Colonic mucosa (tissue), 4 donors: ENCODE data around the gene THOP1. TPM values are rescaled to one million over a fixed set of nuclear protein-coding genes. Genes with fewer than 3 reads are reported as not detected.

Experiments
- DNase-seq: peaks from one replicate; pipeline ENCODE4 v3.0.0-alpha.2; 2020
- H3K27ac ChIP-seq: fragments of 200-600 bp; one replicate; pipeline ENCODE4 v1.8.0; 2021
- H3K27me3 ChIP-seq: fragments of 200-600 bp; one replicate; pipeline ENCODE4 v1.8.0; 2021
- H3K36me3 ChIP-seq: fragments of 200-600 bp; one replicate; pipeline ENCODE4 v1.8.0; 2021
- H3K4me1 ChIP-seq: fragments of 200-600 bp; one replicate; pipeline ENCODE4 v1.8.0; 2021; ENCODE audit warnings: mild to moderate bottlenecking
- H3K4me3 ChIP-seq: fragments of 200-600 bp; one replicate; pipeline ENCODE4 v1.8.0; 2021
- H3K9ac ChIP-seq, 2 donors: one replicate each; pipeline ENCODE4 v1.7.0; 2013; ENCODE audit warnings: control low read depth in 2 of 2, low read depth in 2 of 2, low read length in 2 of 2
- H3K9me3 ChIP-seq: fragments of 200-600 bp; one replicate; pipeline ENCODE4 v1.8.0; 2021
- intact Hi-C: fragments of 100-400 bp; cut with DNase I; formaldehyde crosslinking; loops from one replicate; pipeline ENCODE4 v1.14.1; 2022
- total RNA-seq, 2 donors: library from RNA; stranded (reverse); fragmentation: NEBNext Ultra II Directional in 1 of 2; extraction: Animal tissue kit (Norgen Biotek cat#: 25700) in 1 of 2; gene quantifications; one replicate each; pipeline ENCODE4 v1.2.1, GENCODE V29; 2021
- TF ChIP-seq, protein P1 (sequence below): fragments of 200-600 bp; IDR thresholded peaks from one replicate; pipeline ENCODE4 v1.8.0; 2022; ENCODE audit warnings: antibody characterized with exemption, mild to moderate bottlenecking
- donor health status: healthy.
- donor health status: DM: no; HTN: no; CAD: no.
- donor health status: DM: no; HTN: no; CAD: no.

The THOP1 gene
- total RNA-seq, 2 donors from 2014 or later: 45.5 to 139 TPM

DNA sequence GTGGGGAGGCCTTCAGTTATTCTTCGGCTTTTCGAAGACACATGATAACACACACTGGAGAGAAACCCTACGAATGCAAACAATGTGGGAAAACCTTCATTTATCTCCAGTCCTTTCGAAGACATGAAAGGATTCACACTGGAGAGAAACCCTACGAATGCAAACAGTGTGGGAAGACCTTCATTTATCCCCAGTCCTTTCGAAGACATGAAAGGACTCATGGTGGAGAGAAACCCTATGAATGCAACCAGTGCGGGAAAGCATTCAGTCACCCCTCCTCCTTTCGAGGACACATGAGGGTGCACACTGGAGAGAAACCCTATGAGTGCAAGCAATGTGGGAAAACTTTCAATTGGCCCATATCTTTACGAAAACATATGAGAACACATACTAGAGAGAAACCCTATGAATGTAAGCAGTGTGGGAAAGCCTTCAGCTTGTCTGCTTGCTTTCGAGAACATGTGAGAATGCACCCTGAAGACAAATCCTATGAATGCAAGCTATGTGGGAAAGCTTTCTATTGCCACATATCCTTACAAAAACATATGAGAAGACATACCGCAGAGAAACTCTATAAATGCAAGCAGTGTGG lies 67.8 kb downstream of the THOP1 start:
- no peak for DNase-seq
- no peak overlapping the region for H3K27ac ChIP-seq
- H3K4me3 ChIP-seq: no peak overlapping the region
- TF ChIP-seq, protein P1, sequence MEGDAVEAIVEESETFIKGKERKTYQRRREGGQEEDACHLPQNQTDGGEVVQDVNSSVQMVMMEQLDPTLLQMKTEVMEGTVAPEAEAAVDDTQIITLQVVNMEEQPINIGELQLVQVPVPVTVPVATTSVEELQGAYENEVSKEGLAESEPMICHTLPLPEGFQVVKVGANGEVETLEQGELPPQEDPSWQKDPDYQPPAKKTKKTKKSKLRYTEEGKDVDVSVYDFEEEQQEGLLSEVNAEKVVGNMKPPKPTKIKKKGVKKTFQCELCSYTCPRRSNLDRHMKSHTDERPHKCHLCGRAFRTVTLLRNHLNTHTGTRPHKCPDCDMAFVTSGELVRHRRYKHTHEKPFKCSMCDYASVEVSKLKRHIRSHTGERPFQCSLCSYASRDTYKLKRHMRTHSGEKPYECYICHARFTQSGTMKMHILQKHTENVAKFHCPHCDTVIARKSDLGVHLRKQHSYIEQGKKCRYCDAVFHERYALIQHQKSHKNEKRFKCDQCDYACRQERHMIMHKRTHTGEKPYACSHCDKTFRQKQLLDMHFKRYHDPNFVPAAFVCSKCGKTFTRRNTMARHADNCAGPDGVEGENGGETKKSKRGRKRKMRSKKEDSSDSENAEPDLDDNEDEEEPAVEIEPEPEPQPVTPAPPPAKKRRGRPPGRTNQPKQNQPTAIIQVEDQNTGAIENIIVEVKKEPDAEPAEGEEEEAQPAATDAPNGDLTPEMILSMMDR: no peak
- no peaks in the 10 kb centered on the region for H3K27me3 ChIP-seq
- intact Hi-C loops: no loop called here
- H3K9ac ChIP-seq: no peak overlapping the region
- peaks cover 23% of the 10 kb centered on the region for H3K36me3 ChIP-seq
- H3K4me1 ChIP-seq: no peaks in the 10 kb centered on the region
- no peaks in the 10 kb centered on the region for H3K9me3 ChIP-seq

DNA sequence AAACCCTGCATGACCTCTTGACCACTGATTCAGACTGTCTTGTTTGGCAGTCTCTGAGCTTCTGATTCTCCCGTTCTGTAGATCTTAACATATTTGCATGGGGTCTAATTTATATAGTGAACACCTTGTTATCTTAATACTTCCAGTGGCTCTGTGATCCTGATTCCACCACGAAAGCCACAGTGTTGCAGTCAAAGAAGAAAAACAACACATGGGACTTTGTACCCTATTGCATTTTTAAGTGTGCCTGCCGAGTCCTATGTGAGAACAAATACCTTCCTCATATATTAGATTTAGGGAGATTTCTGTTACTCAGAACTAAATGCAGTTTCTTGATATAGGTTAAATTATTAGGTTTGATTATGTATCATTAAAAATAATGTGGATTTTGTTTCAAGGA lies 69.5 kb downstream of the THOP1 start:
- H3K9ac ChIP-seq: no peak overlapping the region
- DNase-seq: no peak
- intact Hi-C loops: no loop called here
- H3K27me3 ChIP-seq: no peaks in the 10 kb centered on the region
- H3K4me1 ChIP-seq: no peaks in the 10 kb centered on the region
- H3K36me3 ChIP-seq: peaks cover 23% of the 10 kb centered on the region
- H3K4me3 ChIP-seq: no peak overlapping the region
- TF ChIP-seq, protein P1: no peak
- no peak overlapping the region for H3K27ac ChIP-seq
- no peaks in the 10 kb centered on the region for H3K9me3 ChIP-seq

DNA sequence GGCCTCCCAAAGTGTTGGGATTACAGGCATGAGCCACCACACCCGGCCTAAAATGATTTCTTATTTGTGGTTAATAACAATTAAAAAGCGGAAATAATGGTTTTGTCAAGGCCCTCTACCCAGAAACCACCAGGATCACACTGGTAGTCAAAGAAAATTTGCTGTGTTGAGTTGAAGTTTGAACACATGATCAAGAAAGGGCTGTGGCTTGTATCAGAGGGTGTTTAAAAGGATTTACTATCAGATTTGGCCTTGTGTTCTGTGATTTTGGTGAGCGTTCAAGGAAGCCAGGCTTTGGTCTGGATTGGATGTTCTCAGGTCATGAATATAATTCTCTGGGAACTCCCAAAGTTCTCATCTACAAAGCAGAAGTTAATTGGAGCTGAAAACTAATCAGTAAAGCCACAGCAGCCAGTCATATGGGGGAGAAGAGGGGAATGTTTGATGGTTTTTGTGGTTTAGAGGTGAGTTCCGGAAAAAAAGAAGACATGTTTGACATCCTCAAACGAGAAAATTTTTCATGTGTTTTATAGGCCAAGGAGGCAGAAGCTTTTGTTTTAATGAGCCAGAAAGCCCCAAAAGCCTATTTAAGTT lies 71.3 kb downstream of the THOP1 start:
- Histone ChIP-seq H3K4me1 (no peaks in the 10 kb centered on the region), H3K27ac (no peak overlapping the region), H3K9me3 (no peaks in the 10 kb centered on the region), H3K27me3 (no peaks in the 10 kb centered on the region), H3K36me3 (peaks cover 22% of the 10 kb centered on the region), H3K9ac (no peak overlapping the region), H3K4me3 (no peak overlapping the region)
- TF ChIP-seq, protein P1: no peak
- intact Hi-C loops: no loop called here
- DNase-seq: no peak

DNA sequence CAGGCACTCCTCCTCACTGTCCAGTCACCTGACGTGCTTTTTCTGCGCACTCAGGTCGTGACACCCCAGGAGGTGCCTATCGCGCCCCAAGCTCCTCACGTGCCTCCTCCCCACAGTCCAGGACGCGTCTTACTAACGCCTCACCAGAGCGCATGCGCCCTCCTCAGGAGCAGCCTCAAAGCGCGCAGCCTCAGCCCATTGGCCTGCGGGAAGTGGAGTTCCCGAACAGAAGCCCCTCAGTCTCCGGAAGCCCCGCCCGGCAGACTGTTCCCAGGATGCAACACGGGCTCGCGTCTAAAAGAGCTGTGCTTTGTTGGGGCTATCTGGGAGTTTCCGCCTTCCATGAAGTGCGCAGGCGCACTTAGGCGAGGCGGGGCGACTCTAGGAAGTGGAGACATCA lies 73.6 kb downstream of the THOP1 start:
- DNase-seq: no peak
- no peaks in the 10 kb centered on the region for H3K4me1 ChIP-seq
- no peaks in the 10 kb centered on the region for H3K27me3 ChIP-seq
- no peak overlapping the region for H3K4me3 ChIP-seq
- H3K9ac ChIP-seq: no peak overlapping the region
- intact Hi-C loops: no loop called here
- no peak overlapping the region for H3K27ac ChIP-seq
- no peaks in the 10 kb centered on the region for H3K9me3 ChIP-seq
- TF ChIP-seq, protein P1: no peak
- no peaks in the 10 kb centered on the region for H3K36me3 ChIP-seq

DNA sequence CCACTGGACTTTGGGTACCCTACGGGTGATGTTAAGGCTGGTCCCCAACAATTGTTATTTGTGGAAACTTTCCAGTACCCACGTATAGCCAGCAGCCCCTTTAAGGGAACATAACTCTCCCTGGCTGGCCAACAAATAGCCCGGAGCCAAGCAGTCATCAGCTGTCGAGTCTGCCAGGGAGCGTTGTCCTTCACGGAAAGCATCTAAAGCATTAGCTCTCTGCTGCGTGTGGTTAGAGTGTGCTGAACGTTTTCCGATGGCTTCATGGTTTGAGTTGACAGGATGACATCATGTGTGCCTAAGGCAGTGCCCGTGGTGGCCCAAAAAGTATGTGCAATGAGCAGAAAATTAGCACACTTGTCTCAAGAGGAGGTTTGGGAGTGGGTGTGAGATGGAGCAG lies 78.5 kb downstream of the THOP1 start:
- TF ChIP-seq, protein P1: no peak
- Histone ChIP-seq H3K36me3 (no peaks in the 10 kb centered on the region), H3K27me3 (no peaks in the 10 kb centered on the region), H3K9ac (no peak overlapping the region), H3K4me1 (no peaks in the 10 kb centered on the region), H3K4me3 (no peak overlapping the region), H3K27ac (no peak overlapping the region), H3K9me3 (no peaks in the 10 kb centered on the region)
- intact Hi-C loops: no loop called here
- no peak for DNase-seq

Other genes with a start within 250 kb of the THOP1 start
- gene GNG7, start 82.8 kb upstream of the THOP1 start, total RNA-seq: 1 to 10 TPM; 1.5 to 3.2 TPM
- gene DIRAS1, start 64.1 kb upstream of the THOP1 start, total RNA-seq: 1 to 10 TPM in 1 of 2 donors, under 1 TPM in 1; 0.49 to 1.7 TPM
- 10 to 100 TPM; 14.8 to 34.3 TPM for gene SLC39A3, start 45.5 kb upstream of the THOP1 start, total RNA-seq
- 10 to 100 TPM; 46.5 to 80.6 TPM for gene SGTA, start 2.2 kb upstream of the THOP1 start, total RNA-seq
- gene ZNF554, start 34.4 kb downstream of the THOP1 start, total RNA-seq: 1 to 10 TPM; 3.0 to 5.1 TPM
- 1 to 10 TPM; 3.2 to 5.5 TPM for gene ZNF555, start 56.0 kb downstream of the THOP1 start, total RNA-seq
- under 1 TPM in 1 of 2 donors, not detected in 1; 0.22 TPM for gene ZNF556, start 81.8 kb downstream of the THOP1 start, total RNA-seq
- gene ZNF57, start 115.4 kb downstream of the THOP1 start, total RNA-seq: 10 to 100 TPM; 10.9 to 12.4 TPM
- gene ZNF77, start 159.5 kb downstream of the THOP1 start, total RNA-seq: 1 to 10 TPM; 3.1 to 3.3 TPM
- gene TLE6, start 192.1 kb downstream of the THOP1 start, total RNA-seq: 1 to 10 TPM; 2.9 to 3.8 TPM
- 10 to 100 TPM; 42.8 to 52.4 TPM for gene TLE2, start 243.8 kb downstream of the THOP1 start, total RNA-seq